IMR-90 (cell line): ENCODE measurements around the gene ZNF23. TPM values are rescaled to one million over a fixed set of nuclear protein-coding genes. Genes with fewer than 3 reads are reported as not detected.

Experiments used
- ATAC-seq: fragments of 200-7000 bp; cut with Tn5 transposase; 2 replicates; pipeline ENCODE4 v1.9.1; 2020; ENCODE audit warnings: low read depth, mild to moderate bottlenecking, moderate library complexity
- BruUV-seq: library from RNA; stranded (reverse); fragments of 400-500 nt; replicated peaks from 2 replicates; lab custom pipeline; 2021; lab: Mats Ljungman, UMichigan
- CTCF ChIA-PET: fragments of 300-600 bp; formaldehyde crosslinking; extraction: SDS; loops from one replicate; lab custom pipeline; 2021; ENCODE audit warnings: antibody characterized with exemption; lab: Yijun Ruan, JAX
- POLR2A ChIA-PET: fragments of 300-600 bp; sonication (Branson Sonifier 250); formaldehyde crosslinking; loops from one replicate; lab custom pipeline; 2022; ENCODE audit warnings: antibody characterized with exemption; ENCODE audit not compliant: unreplicated experiment; lab: Charles Lee
- DNase-seq: peaks from one replicate; pipeline ENCODE4 v3.0.0; 2013
- H2AFZ ChIP-seq: replicated peaks from 2 replicates; pipeline ENCODE3; 2013; ENCODE audit warnings: low read length, mild to moderate bottlenecking; ENCODE audit not compliant: poor library complexity
- H2AK5ac ChIP-seq: 2 replicates; pipeline ENCODE4 v1.6.1; 2013; ENCODE audit warnings: low read depth, low read length, inconsistent platforms
- H2AK9ac ChIP-seq: replicated peaks from 2 replicates; pipeline ENCODE3; 2013; ENCODE audit warnings: mild to moderate bottlenecking, low read depth, low read length, moderate library complexity; ENCODE audit not compliant: poor library complexity
- H2BK120ac ChIP-seq: 2 replicates; pipeline ENCODE4 v1.6.1; 2013; ENCODE audit warnings: low read depth, low read length, inconsistent platforms
- H2BK15ac ChIP-seq: 3 replicates; pipeline ENCODE4 v1.6.1; 2013; ENCODE audit warnings: low read depth, low read length, inconsistent platforms
- H2BK20ac ChIP-seq: 2 replicates; pipeline ENCODE4 v1.6.1; 2013; ENCODE audit warnings: low read depth, mild to moderate bottlenecking, inconsistent platforms, low read length, moderate library complexity
- H2BK5ac ChIP-seq: 2 replicates; pipeline ENCODE4 v1.6.1; 2013; ENCODE audit warnings: mild to moderate bottlenecking, low read depth, low read length, inconsistent platforms; ENCODE audit not compliant: poor library complexity, severe bottlenecking
- H3K14ac ChIP-seq: replicated peaks from 2 replicates; pipeline ENCODE4 v1.6.1; 2013; ENCODE audit warnings: low read depth, low read length, inconsistent platforms
- H3K18ac ChIP-seq: 2 replicates; pipeline ENCODE4 v1.6.1; 2013; ENCODE audit warnings: low read depth, low read length, control low read depth
- H3K23ac ChIP-seq: 2 replicates; pipeline ENCODE4 v1.6.1; 2013; ENCODE audit warnings: low read depth, low read length, inconsistent platforms
- H3K27ac ChIP-seq: 2 replicates; pipeline ENCODE4 v1.5.1; 2013; ENCODE audit warnings: mild to moderate bottlenecking, control low read depth, low read length; ENCODE audit not compliant: insufficient read depth
- H3K27me3 ChIP-seq: 2 replicates; pipeline ENCODE4 v1.6.1; 2013; ENCODE audit warnings: low read length; ENCODE audit not compliant: control insufficient read depth, insufficient read depth
- H3K36me3 ChIP-seq: 2 replicates; pipeline ENCODE4 v1.6.1; 2013; ENCODE audit warnings: low read length, mixed read lengths; ENCODE audit not compliant: control insufficient read depth, insufficient read depth
- H3K4ac ChIP-seq: 2 replicates; pipeline ENCODE4 v1.6.1; 2013; ENCODE audit warnings: low read depth, low read length, inconsistent platforms
- H3K4me1 ChIP-seq: 2 replicates; pipeline ENCODE4 v1.6.1; 2013; ENCODE audit warnings: low read length, mixed read lengths; ENCODE audit not compliant: control insufficient read depth, insufficient read depth
- H3K4me2 ChIP-seq: 2 replicates; pipeline ENCODE4 v1.6.1; 2013; ENCODE audit warnings: low read depth, mild to moderate bottlenecking, control low read depth, low read length, moderate library complexity
- H3K4me3 ChIP-seq: 2 replicates; pipeline ENCODE4 v1.5.1; 2013; ENCODE audit warnings: low read depth, mild to moderate bottlenecking, control low read depth, low read length, moderate library complexity; ENCODE audit not compliant: insufficient read depth
- H3K56ac ChIP-seq: 2 replicates; pipeline ENCODE4 v1.6.1; 2013; ENCODE audit warnings: low read length, inconsistent platforms; ENCODE audit not compliant: insufficient read depth; ENCODE audit errors: extremely low read depth
- H3K79me1 ChIP-seq, 2 experiments: 2 replicates each; pipeline ENCODE4 v1.6.1; 2013; ENCODE audit warnings: low read length in 2 of 2, inconsistent platforms in 1 of 2, low read depth in 1 of 2
- H3K9ac ChIP-seq: 2 replicates; pipeline ENCODE4 v1.6.1; 2013; ENCODE audit warnings: low read depth, low read length, control low read depth
- H3K9me1 ChIP-seq: 2 replicates; pipeline ENCODE4 v1.6.1; 2013; ENCODE audit warnings: low read length, inconsistent platforms; ENCODE audit not compliant: insufficient read depth
- H3K9me3 ChIP-seq: 2 replicates; pipeline ENCODE4 v1.6.1; 2013; ENCODE audit warnings: low read length; ENCODE audit not compliant: control insufficient read depth, insufficient read depth
- H4K20me1 ChIP-seq: 2 replicates; pipeline ENCODE4 v1.6.1; 2013; ENCODE audit warnings: low read length, inconsistent platforms; ENCODE audit not compliant: insufficient read depth
- H4K5ac ChIP-seq: 2 replicates; pipeline ENCODE4 v1.6.1; 2013; ENCODE audit warnings: mild to moderate bottlenecking, low read depth, low read length, control low read depth
- H4K8ac ChIP-seq, 2 experiments: 2 replicates each; pipeline ENCODE4 v1.6.1; 2013; ENCODE audit warnings: low read depth in 2 of 2, low read length in 2 of 2, control low read depth in 1 of 2, inconsistent platforms in 1 of 2
- H4K91ac ChIP-seq: 2 replicates; pipeline ENCODE4 v1.6.1; 2013; ENCODE audit warnings: low read depth, low read length, inconsistent platforms; ENCODE audit not compliant: insufficient read depth
- BHLHE40 ChIP-seq: fragments of 150-350 bp; IDR thresholded peaks from 2 replicates; pipeline ENCODE4 v1.6.1; 2016; ENCODE audit warnings: mild to moderate bottlenecking, low read depth, low read length
- CHD1 ChIP-seq: IDR thresholded peaks from 2 replicates; pipeline ENCODE4 v1.6.1; 2012; ENCODE audit warnings: low read depth, low read length, improper control_type of control experiment
- MAZ ChIP-seq: IDR thresholded peaks from 2 replicates; pipeline ENCODE4 v1.6.1; 2012; ENCODE audit warnings: low read depth, mild to moderate bottlenecking, low read length, improper control_type of control experiment, moderate library complexity, borderline replicate concordance
- NFE2L2 ChIP-seq: fragments of 150-350 bp; IDR thresholded peaks from 2 replicates; pipeline ENCODE4 v1.6.1; 2016; ENCODE audit warnings: low read depth, mild to moderate bottlenecking, low read length
- RAD21 ChIP-seq: IDR thresholded peaks from 2 replicates; pipeline ENCODE4 v1.6.1; 2012; ENCODE audit warnings: low read length, improper control_type of control experiment
- RCOR1 ChIP-seq: IDR thresholded peaks from 2 replicates; pipeline ENCODE4 v1.6.1; 2012; ENCODE audit warnings: mild to moderate bottlenecking, low read length, improper control_type of control experiment; ENCODE audit not compliant: insufficient replicate concordance
- SMC3 ChIP-seq: fragments of 150-350 bp; IDR thresholded peaks from 2 replicates; pipeline ENCODE4 v1.6.1; 2016; ENCODE audit warnings: low read depth, mild to moderate bottlenecking, antibody characterized with exemption, low read length, moderate library complexity
- USF2 ChIP-seq: fragments of 150-350 bp; IDR thresholded peaks from 2 replicates; pipeline ENCODE4 v1.6.1; 2017; ENCODE audit warnings: mild to moderate bottlenecking, antibody characterized with exemption, low read length, low read depth
- WGBS, 2 experiments: methylation state at CpG; one replicate each; pipeline versions ENCODE4 v1.1.5 to v1.1.7; 2013; ENCODE audit warnings: missing lambda C conversion rate in 2 of 2; ENCODE audit not compliant: insufficient read length in 1 of 2; ENCODE audit errors: extremely low coverage in 2 of 2; 5-methylcytosine and 5-hydroxymethylcytosine counted together
- dilution Hi-C: fragments of 300-500 bp; cut with HindIII; formaldehyde crosslinking; loops from one replicate; pipeline ENCODE4 v1.14.3; 2018; ENCODE audit warnings: low sequenced_read_pairs; ENCODE audit not compliant: unreplicated experiment
- in situ Hi-C: fragments of 300-500 bp; cut with MboI; formaldehyde crosslinking; loops from 3 replicates; pipeline ENCODE4 v1.14.3; 2019; ENCODE audit warnings: low sequenced_read_pairs, inconsistent platforms, mixed read lengths
- intact Hi-C: fragments of 100-400 bp; cut with micrococcal nuclease; formaldehyde crosslinking; loops from 2 replicates; pipeline ENCODE4 v1.10.0; 2022
- polyA plus RNA-seq, 3 experiments: library from polyadenylated mRNA; depleted of rRNA; stranded (reverse); fragments of >200 nt; gene quantifications; 2 replicates each; pipeline ENCODE4 v1.2.3, GENCODE V29; 2012; ENCODE audit warnings: low replicate concordance in 1 of 3
- total RNA-seq: library from RNA; depleted of rRNA; stranded (reverse); fragments of >200 nt; gene quantifications from 2 replicates; pipeline ENCODE4 v1.2.3, GENCODE V29; 2012

The ZNF23 gene
- total and polyA plus RNA-seq, 2 of the 4 experiments (the other 2 are of a cell fraction) = 7.5 to 8.8 TPM

DNA sequence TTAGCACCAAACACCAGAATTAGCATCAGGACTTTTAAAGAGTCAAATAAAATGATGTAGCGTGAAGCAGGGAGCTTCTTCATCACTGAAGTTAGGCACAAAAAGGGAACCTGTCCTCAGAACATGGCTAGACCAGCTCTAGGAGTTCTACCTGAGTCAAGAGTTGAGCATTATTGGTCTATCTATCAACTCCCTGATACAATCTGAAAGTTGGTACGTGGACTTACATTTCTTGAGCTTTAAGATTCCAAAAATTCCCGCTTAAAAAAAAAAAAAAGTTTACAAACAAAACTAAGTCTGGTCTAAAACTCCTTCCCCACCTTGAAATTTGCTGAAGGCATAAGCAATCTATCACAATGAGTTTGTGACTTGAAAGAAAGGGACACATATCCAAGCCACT lies 32.5 kb downstream of the ZNF23 start:
- ChIA-PET POLR2A (no interaction called here), CTCF (no interaction called here)
- no CpG with 5 or more reads among the region's 3 CpGs for WGBS, 2 experiments
- no peak overlapping the region for H3K23ac ChIP-seq
- no peak overlapping the region for H4K5ac ChIP-seq
- H3K9ac ChIP-seq = no peak overlapping the region
- H3K56ac ChIP-seq = no peak overlapping the region
- peaks cover 15% of the 10 kb centered on the region for H3K27me3 ChIP-seq
- H2AFZ ChIP-seq = no peak overlapping the region
- no peaks in the 10 kb centered on the region for H3K4me1 ChIP-seq
- in situ Hi-C loops = no loop called here
- H3K14ac ChIP-seq = no peak overlapping the region
- no peak overlapping the region for H4K91ac ChIP-seq
- no peaks in the 10 kb centered on the region for H3K36me3 ChIP-seq
- ATAC-seq (no peak), DNase-seq (no peak)
- dilution Hi-C loops = no loop called here
- no peaks in the 10 kb centered on the region for H3K9me1 ChIP-seq
- no peak overlapping the region for H2AK9ac ChIP-seq
- no peak overlapping the region for H3K4me2 ChIP-seq
- no peaks in the 10 kb centered on the region for H4K20me1 ChIP-seq
- no peak overlapping the region for H3K27ac ChIP-seq
- no peak overlapping the region for H2BK120ac ChIP-seq
- no peak overlapping the region for H3K18ac ChIP-seq
- H2BK15ac ChIP-seq = no peak overlapping the region
- H3K4me3 ChIP-seq = no peak overlapping the region
- intact Hi-C loops = no loop called here
- H4K8ac ChIP-seq = no peak overlapping the region
- H2BK20ac ChIP-seq = no peak overlapping the region
- TF ChIP-seq USF2 (no peak), SMC3 (no peak), MAZ (no peak), BHLHE40 (no peak), CHD1 (no peak), RAD21 (no peak), RCOR1 (no peak), NFE2L2 (no peak)
- no peaks in the 10 kb centered on the region for H3K9me3 ChIP-seq
- BruUV-seq = no TSS peak
- H3K79me1 ChIP-seq = no peaks in the 10 kb centered on the region
- H2AK5ac ChIP-seq = no peak overlapping the region
- H2BK5ac ChIP-seq = no peak overlapping the region
- H3K4ac ChIP-seq = no peak overlapping the region
